HG02938 (cell line): ENCODE data around the gene MTMR10.

Experiments
- ATAC-seq: cut with Tn5 transposase; IDR thresholded peaks from one replicate; pipeline ENCODE4 v1.9.1; 2021; ENCODE audit warnings: mild to moderate bottlenecking, moderate library complexity; ENCODE audit not compliant: unreplicated experiment

The MTMR10 gene

DNA sequence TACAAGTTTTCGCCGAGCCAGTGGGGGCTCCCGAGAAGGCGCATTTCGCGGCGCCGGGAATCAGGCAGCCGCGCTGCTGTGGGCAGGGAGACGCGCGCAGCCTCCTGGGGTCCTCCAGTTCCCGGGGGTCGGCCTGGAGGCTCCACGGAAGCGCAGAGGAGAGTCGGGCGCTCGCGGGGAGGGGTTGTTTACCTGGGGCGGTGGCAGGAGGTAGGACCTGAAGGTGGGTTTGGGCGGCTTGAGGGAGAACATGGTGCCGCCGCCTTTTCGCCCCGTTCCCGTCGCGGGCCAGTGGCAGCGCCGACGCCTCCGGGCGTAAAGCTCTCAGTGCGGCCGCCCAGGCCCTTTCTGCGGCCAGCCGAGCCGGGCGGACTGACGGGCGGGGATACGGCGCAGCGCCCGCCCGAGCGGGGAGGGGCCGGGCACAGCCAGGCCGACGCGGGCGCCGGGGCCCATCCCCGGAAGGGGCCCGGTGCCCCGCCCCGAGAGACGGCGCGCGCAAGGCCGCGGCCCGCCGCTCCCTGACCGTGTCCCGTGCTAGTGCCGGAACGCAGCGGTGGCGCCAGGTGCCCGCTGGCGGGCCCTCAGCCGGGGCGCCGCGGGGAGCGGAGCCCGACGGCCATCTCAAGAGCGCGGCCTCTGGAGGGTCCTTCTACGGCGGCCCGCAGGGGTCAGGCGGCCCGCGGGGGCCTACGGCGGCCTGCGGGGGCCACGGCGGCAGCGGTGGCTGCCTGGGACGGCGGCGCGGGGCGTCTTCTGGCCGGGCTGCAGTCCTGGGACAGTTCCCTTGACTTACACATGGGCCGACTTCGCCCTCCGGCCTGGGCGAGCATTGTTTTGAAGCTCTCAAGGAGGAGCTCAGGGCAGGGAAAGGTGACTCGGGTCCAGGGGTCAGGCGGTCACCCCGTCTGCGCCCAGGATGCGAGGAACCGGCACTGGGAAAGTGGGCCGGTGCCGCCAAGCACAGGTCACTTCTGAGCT is at the start of gene MTMR10:
Gene MTMR10 (minus strand): TSS at position 374 of the 981 bp plus-strand sequence. CDS start 122 bp downstream, at position 252.
- ATAC-seq, result peak; percentile 65

DNA sequence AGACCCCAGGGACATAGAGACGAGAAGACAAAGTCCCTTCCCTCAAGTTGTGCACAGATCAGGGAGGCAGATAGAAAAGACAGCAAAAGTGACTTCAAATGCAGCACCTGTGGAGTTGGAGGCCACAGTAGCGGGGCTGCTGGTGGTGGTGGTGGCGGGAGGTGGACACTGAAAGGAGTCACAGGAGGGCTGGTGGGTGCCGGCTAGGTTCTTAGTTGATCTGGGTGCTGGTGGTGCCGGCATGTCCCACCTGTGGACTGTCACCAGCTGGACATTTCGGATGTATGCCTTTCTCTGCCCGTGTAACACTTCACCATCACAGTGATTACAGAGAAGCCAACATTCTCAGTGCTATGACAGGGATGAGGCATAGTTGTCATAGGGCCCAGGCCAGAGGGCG is 49.2 kb upstream of the MTMR10 start:
- no peak for ATAC-seq

DNA sequence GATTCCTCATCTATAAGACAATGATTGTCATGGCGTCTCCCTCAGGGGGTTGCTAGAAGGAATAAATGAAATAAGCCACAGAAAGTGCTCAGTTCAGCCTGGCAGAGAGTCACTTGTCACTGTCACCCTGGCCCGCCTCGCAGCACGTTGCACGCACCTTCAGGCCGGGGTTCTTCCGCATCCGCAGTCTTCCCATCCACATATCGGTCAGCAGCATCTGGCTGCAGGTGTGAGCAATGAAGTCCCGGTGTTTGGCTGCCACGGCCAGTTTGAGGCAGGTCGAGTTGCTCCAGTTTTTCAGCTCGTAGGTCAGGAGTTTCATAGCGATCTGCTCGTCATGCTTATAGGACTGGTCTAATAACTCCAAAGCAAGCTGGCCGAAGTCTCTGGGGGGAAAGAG is 48.5 kb upstream of the MTMR10 start:
- ATAC-seq, result no peak

DNA sequence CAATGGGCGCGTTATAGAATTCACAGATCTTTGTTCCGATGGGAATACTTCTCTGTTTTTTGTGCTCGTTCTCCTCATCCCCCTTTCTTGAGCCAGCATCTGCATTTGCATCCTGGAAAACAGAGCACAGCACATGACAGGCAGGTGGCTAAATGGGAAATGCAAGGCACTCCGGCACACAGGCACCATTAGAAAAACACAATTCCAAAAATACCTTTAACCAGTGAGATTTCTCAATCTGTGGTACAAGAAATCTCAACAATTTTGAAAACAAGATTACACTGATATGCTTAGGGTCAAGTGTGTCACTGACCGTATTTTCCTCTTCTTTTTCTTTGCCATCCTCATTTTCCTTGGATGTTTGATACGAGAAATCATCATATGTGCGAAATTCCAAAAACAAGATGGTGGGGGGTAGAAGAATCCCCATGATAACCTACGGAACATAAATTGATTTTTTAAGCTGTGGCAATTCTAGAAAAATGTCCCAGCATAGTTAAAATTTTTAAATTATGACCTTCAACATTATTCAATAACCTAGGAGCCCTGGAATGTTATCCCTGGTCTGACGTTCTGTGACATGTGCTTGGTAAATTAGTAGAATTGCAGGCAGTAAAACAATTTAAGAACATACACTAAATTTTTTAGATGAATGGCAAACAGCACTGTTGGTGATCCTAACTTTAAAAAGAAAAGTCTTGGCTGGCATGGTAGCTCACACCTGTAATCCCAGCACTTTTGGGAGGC is 46.5 kb upstream of the MTMR10 start:
- no peak for ATAC-seq

- no peak for ATAC-seq
These were observed 45.4 kb upstream of the MTMR10 start for GRCh38 chr15:31036783-31037182.

DNA sequence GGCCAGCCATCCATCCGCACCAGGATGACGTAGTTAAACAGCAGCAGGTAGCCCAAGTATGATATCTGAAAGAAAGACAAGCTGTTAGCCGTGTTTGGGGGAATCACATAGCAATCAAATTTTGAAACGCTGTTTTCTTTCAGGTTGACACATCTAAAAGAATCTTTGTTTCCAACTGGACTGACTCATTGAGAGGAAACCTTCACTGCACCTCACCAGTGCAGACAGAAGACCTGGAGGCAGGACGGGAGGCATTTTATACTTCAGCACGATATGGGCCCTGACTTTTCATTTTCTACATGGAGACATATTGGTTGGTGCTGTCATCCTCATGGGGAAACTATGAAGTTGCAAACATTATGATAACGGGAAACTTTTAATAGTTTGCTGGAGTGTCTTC is 44.2 kb upstream of the MTMR10 start:
- ATAC-seq, result no peak

DNA sequence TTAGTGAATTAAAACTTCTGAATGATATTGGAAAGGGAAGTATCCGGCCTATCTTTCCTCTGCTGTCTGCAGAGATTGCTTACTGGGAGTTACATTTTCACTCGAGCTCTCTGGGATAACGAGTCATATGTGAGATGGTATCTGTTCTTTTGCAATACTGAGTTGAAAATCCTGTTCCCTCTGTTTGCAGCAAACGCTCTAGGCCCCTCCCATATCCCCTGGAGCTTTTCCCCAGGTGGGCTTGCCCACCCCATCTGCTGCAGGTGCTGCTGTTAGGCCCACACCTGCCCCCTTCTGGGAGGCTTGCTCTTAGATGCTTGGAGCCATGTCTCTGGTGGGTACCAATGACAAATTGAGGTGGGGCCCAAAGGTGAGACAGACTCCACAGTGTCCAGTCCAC is 42.7 kb upstream of the MTMR10 start:
- ATAC-seq, result no peak

DNA sequence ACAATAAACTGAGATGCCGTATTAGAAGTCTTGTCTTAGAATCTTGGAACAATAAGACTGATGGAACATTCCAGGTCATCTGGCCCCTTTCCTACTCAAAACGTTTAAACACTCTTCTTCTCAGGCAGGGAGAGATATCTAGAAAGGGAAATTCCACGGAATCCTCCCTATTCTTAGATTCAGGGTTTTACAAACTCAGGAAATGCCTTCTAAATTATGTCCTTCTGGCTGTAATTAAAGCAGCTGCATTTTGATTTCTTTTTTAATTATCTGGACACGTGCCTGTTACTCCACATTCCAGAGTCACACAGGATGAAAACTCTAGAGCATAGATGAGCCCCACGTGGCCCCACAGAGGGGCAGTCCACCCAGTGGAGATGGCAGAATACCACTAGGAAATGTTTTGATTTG is 41.5 kb upstream of the MTMR10 start:
- no peak for ATAC-seq

- ATAC-seq, result peak; percentile 91
These were observed 40.1 kb upstream of the MTMR10 start for GRCh38 chr15:31031471-31032067.

GRCh38 chr15:31027910-31028578 is 36.6 kb upstream of the MTMR10 start:
- ATAC-seq, result no peak

DNA sequence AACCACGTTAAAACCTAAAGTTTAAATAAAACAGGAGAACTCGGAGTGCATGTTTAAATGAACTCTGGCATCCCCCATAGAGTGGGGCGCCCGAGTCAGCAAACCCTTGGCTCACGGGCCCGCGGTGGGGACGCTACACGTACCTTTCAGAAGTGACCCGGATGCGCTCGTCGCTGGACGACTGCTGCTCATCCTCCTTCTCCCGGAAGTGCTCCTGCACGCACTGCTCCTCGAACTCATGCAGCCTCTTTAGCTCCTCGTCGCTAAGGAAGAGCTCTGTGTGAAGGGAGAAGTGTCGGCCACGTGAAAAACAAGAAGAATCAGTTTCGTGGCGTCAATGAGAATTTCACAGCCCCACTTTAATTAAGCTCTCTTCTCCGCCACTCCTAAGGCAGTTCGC is 34.6 kb upstream of the MTMR10 start:
- ATAC-seq, result no peak

DNA sequence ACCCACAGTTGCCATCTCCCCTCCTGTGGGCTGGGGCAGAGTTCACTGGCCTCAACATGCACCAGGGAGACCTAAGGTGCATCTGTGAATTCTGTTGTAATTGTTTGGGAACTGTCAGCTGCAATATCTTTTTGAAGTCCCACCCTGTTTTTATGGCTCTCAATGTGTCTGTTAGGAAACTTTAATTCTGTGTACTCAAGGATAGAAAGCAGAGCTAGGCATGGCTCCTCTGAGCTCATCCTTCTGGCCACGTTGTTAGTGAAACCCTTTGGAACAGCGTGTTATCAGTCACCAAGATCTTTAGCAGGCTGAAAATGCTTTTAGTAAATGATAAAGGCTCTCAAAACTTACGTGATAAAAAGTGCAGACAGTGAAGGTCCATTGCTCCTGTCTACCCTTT is 33.6 kb upstream of the MTMR10 start:
- ATAC-seq, result no peak

GRCh38 chr15:31024330-31024729 is 32.9 kb upstream of the MTMR10 start:
- no peak for ATAC-seq

- no peak for ATAC-seq
These were observed 32.4 kb upstream of the MTMR10 start for GRCh38 chr15:31023841-31024240.

DNA sequence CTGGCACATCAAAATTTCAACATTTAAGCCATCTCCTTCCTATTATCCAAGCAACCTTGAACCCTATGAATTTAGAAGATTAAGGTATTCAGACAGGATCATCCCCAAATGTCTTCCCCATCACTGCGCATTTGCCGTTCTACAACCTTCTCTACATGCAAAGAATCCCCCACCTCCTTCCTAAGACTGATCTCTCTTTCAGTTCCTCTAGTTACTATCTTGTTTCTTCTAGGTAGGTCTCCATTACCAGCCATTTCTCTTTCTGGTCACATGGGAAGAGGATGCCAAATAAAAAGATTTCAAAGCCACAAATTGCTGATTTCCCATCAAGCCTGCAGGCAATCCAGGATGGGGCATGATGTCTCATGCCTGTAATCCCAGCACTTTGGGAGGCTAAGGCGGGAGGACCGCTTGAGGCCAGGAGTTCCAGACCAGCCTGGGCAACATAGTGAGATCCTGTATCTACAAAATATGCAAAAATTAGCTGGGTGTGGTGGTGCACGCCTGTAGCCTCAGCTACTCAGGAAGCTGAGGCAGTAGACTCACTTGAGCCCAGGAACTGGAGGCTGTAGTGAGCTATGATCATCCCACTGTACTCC is 29.7 kb upstream of the MTMR10 start:
- ATAC-seq, result no peak

- ATAC-seq, result no peak
These were observed 29.1 kb upstream of the MTMR10 start for GRCh38 chr15:31020542-31020941.

GRCh38 chr15:31019986-31020385 is 28.6 kb upstream of the MTMR10 start:
- no peak for ATAC-seq

- no peak for ATAC-seq
These were observed 25.9 kb upstream of the MTMR10 start for GRCh38 chr15:31017311-31017710.

DNA sequence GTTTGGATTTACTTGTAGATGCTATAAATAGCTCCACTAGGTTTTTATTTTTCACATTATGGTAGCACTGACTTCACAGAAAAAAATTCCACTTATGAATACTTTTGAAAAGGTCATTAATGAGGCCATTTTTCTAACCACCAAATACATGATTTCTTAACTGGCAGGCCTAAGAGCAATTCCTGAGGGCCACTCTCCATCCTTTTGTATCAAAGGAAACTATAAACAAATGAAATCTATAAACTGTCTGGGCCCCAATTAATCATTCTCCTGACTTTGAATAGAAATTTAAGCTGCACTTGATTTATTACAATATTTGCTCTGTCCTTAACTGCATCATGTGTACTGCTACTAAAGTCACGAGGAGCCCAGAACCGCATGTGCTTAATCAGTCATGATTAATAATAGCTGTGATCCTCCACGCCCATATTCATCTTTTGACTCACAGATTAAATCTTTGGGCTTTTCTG is 25.1 kb upstream of the MTMR10 start:
- no peak for ATAC-seq

DNA sequence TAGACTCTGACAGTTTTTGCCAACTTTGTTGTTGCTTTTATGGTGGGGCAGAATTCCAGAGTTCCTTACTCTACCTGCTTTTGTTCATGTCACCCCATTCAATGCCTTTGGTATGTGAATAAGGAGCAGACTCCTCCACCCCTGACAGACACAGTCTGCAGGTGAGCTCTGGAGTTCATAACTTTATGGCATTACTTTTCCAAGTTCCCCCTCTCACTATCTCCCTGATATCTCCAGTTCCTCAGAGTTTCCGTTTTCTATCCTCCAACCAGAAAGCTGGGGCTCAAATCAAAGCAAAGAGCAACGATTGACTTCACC is 23.1 kb upstream of the MTMR10 start:
- ATAC-seq, result peak; percentile 10
